Stimulated activated CD8-positive, alpha-beta memory T cell treated with anti-CD3 and anti-CD28 coated beads, Interleukin-4, amount 100 ng/mL, for 48 hours (primary cell): ENCODE measurements around the gene STK38L.

Experiments
- DNase-seq: peaks from one replicate; pipeline ENCODE4 v3.0.0-alpha.2; 2020

STK38L gene

GRCh38 chr12:27280412-27280811 lies 36.3 kb downstream of the STK38L start:
- no peak for DNase-seq

DNA sequence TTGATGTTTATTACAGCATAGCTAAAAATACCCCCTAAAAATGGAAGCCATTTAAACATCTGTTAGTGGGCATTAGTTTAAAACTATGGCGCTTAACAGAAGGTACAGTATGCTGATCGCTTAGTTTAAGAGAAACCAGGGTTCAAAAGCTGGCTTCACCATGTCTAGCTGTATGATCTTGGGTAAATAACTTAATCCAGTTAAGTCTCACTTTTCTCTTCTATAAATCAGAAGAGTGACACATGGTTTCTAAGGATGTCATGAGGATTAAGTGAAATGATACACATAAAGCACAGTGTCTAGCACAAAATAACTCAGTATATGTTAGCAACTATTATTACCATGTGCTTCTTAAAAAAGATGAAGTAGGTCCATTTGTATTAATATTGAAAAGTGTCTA lies 38.7 kb downstream of the STK38L start:
- DNase-seq = no peak

GRCh38 chr12:27284021-27284420 lies 39.9 kb downstream of the STK38L start:
- no peak for DNase-seq

DNA sequence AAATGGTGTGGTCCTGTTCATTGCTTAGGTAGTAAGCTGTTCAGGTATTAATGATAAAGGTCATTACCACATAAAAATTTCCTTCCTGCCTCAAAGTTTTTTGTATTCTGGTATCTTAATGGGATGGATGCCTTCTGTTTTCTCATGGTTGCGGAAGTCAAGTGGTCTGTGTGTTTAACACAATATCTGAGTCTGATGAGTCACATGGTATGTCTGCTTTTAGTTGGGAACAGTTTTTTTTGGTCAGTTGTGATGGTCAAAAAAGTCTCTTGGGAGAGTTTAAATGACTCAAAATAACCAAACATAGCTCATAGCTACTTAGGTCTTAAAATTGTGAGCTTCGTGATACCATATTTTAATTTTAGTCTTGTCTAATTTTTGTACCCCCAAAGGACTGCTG lies 40.7 kb downstream of the STK38L start:
- no peak for DNase-seq

DNA sequence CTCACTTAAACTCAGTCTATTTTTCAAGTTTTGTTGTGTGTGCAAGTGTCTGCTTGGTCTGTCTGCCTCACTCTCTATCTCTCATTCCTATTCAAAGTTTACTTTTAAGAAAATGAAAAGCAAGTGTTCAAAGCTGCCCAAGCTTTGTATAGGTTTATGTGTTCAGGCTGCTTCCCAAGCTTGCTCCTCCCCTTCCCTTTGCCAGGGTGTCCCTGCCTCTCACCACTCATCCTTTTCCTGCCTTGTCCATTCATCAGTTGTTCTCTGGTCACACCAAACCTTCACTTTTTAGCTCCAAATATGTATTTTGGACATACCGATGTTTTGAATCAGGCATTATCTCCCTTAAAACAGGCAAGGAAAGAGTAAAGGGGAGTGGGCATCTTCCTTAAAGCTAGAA lies 41.3 kb downstream of the STK38L start:
- no peak for DNase-seq

DNA sequence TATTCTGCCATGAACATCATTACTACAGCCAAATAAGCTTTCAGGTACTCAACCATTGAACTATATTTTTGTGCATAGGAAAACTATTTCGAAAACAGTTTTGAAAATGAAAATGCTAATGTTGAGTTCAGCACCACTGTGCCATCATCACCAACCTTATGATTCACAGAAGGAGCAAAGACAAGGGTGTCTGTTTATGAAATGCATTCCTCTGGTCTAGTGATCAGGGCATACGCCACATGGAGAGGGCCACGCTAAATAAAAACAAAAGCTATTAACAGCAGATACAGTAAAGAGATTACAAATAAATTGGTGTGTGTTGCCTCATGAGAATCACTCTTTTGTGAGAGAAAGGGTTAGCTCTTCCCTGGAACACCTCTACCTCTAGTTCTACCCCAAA lies 45.3 kb downstream of the STK38L start:
- DNase-seq = no peak

- DNase-seq = no peak
Measured at GRCh38 chr12:27290501-27291168, 46.5 kb downstream of the STK38L start.

- no peak for DNase-seq
Measured at GRCh38 chr12:27291862-27292261, 47.8 kb downstream of the STK38L start.

- no peak for DNase-seq
Measured at GRCh38 chr12:27292718-27293117, 48.6 kb downstream of the STK38L start.

- DNase-seq = no peak
Measured at GRCh38 chr12:27293463-27293862, 49.4 kb downstream of the STK38L start.

- no peak for DNase-seq
Measured at GRCh38 chr12:27296674-27297073, 52.6 kb downstream of the STK38L start.

GRCh38 chr12:27297566-27297965 lies 53.5 kb downstream of the STK38L start:
- DNase-seq = no peak

DNA sequence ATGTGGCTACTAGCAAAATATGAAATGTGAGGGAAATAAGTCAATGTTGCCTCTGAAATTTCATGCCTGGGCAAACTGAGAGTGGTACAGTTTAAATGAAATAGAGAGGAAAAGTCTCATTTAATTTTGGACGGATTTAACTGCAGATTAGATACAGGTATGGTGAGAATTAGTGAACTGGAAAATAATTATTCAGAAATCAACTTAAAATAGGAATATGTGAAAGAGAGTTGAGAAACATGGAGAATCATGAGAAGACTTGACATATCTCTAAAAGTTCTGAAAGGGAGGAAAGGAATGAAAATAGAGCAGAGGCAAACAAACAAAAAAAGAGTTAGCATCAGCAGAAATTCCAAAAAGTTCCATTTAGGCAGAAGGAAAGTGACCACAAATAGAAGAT lies 55.0 kb downstream of the STK38L start:
- no peak for DNase-seq

DNA sequence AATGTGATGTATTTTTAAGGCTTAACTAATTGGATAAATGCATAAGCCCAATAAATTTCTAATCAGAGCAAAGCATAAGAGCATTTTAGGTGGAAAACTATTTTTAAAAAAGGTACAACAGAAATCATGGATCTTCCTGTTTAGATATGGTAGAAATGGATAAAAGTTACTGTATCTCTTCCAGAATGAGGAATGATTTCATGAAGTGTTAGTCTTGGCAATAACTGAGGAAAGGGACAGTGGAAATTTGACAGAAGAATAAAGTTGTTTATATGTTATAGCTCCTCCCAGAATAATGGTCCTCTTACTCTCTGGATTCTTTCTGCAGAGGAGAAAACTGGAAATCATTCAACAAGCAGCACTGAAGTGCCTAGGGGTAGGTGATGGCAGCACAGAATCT lies 56.1 kb downstream of the STK38L start:
- DNase-seq = no peak

DNA sequence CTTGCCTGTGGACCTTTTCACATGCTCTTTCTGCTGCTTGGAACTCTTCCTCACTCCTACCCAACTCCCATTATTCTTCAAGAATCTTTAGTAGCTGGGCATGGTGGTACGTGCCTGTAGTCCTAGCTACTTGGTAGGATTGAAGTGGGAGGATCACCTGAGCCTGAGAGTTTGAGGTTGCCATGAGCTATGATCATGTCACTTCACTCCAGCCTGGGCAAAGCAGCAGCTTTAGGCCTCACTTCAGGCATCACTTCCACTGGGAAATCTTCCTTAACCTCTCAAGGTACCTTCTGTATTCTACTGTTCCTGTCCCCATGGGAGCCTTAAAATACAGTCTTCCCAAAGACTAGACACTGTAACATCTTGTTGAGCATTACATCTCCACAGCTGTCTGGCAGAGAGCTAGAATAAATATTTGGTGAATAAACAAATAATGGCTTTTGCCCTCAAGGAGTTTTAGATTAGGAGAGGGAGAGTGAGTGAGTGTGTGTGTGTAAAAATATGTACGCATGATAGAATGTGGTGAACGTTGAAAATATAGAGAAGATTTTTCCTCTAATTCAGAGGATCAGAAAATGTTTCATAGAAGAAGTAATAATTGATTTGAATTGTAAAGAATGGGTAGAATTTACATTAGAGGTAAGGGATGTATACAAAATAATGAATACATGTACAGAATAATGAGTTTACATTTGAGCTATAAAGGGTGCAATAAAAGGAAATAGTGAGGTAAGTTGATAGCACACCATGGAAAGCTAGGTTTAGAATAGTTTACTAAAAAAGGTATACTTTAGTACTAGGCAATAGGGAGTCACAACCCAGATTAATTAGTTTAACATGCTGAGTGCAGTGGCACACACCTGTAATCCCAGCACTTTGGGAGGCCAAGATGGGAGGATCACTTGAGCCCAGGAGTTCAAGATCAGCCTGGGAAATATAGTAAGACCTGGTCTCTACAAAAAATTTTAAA lies 59.3 kb downstream of the STK38L start:
- no peak for DNase-seq

DNA sequence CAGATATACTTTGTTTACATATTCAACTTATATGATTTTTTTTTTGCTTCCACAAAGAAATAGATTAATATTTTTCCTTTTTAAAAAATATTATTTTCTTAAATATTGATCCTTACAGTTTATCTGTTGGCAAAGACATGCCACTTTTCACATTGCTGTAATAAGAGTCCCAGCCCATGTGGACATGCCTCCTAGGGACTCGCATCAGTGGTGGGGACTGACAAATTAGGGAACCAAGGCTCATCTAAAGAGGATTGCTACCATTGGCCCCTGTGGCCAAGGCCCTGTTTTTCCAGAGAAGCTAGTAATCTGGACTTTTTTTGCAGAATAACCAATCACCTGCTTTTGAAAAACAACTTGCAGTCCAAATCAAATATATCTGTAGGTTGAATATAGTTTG lies 60.8 kb downstream of the STK38L start:
- DNase-seq = no peak

GRCh38 chr12:27305673-27306456 lies 61.8 kb downstream of the STK38L start:
- no peak for DNase-seq

- no peak for DNase-seq
Measured at GRCh38 chr12:27309293-27309994, 65.4 kb downstream of the STK38L start.

DNA sequence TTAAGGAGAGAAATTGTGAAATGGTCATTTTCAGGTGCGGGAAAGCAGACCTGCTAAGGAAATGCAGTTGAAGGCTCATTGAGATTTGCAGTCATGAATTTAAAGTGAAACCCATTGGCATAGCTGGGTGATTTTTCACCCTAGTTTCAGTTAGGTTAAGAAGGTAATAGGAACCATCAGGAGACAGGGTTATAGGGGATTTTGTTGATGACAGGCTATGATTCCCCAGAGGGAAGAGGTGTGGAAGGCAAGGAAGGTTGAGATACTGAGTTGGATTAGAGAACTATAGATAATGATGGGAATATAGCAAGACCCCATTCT lies 65.9 kb downstream of the STK38L start:
- DNase-seq = no peak

DNA sequence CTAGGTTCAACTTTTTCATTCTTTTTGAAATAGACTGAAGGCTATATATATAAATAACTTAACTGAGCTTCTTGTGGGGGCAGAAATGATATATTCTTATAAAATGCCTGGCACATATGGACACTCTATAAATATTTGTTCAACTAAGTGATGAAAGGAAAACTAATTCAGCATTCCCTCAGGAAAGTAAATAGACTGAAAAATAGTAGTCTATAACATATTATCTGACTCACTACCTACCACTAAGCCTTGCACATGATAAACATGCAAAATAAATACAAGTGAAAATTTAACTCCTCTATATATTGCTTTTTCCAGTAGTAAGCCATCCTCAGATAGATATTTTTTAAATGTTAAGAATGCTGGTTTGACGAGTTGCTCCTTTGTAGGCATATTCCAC lies 72.9 kb downstream of the STK38L start:
- DNase-seq = no peak

GRCh38 chr12:27319409-27319808 lies 75.3 kb downstream of the STK38L start:
- DNase-seq = no peak

GRCh38 chr12:27319848-27320247 lies 75.8 kb downstream of the STK38L start:
- DNase-seq = no peak

DNA sequence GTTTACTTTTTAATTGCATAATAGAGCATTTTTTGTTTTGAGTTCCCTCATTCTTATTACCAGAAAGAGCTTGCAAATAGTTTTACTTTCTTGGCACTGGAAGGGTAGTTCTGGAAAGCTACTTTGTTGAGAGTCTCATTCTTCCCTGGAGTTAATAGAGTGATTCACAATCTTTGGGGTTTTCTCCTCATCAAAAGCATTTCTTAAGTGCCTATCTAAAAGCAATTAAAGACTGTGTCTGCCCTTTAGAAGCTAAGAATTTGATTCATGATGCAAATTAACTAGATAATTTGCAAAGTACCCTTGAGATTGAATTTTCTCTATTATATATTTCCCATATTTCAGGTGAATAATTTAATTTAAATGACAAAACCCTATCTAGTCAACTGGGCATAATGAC lies 80.4 kb downstream of the STK38L start:
- DNase-seq = no peak
